GM19455 (cell line): Measurements from ENCODE around the gene GPR87.

Experiments
- ATAC-seq: cut with Tn5 transposase; IDR thresholded peaks from one replicate; pipeline ENCODE4 v1.9.1; 2021; ENCODE audit not compliant: unreplicated experiment

GPR87 gene

GRCh38 chr3:151316267-151316991 is at the start of gene GPR87:
Gene GPR87, minus strand, starts transcription at chr3:151316820. Its CDS starts 16,720 bp downstream, at chr3:151300100.
- no peak for ATAC-seq

GRCh38 chr3:151362751-151363174 is 46.1 kb upstream of the GPR87 start:
- no peak for ATAC-seq

- ATAC-seq: no peak
These were observed 40.8 kb upstream of the GPR87 start for GRCh38 chr3:151357463-151357850.

GRCh38 chr3:151356794-151357462 is 40.3 kb upstream of the GPR87 start:
- no peak for ATAC-seq

GRCh38 chr3:151351648-151352047 is 35.0 kb upstream of the GPR87 start:
- ATAC-seq: peak; percentile 29

GRCh38 chr3:151351219-151351618 is 34.6 kb upstream of the GPR87 start:
- peak; percentile 76 for ATAC-seq

- ATAC-seq: no peak
These were observed 34.0 kb upstream of the GPR87 start for GRCh38 chr3:151350656-151351055.

GRCh38 chr3:151347432-151347831 is 30.8 kb upstream of the GPR87 start:
- ATAC-seq: no peak

GRCh38 chr3:151346292-151346691 is 29.7 kb upstream of the GPR87 start:
- ATAC-seq: no peak

GRCh38 chr3:151345859-151346258 is 29.2 kb upstream of the GPR87 start:
- ATAC-seq: no peak

- ATAC-seq: no peak
These were observed 15.1 kb upstream of the GPR87 start for GRCh38 chr3:151331696-151332095.

GRCh38 chr3:151330899-151331298 is 14.3 kb upstream of the GPR87 start:
- ATAC-seq: no peak

GRCh38 chr3:151330379-151330778 is 13.8 kb upstream of the GPR87 start:
- no peak for ATAC-seq

- ATAC-seq: no peak
These were observed 12.7 kb upstream of the GPR87 start, which contains the start of gene P2RY13 for GRCh38 chr3:151329363-151329762. Gene P2RY13, minus strand, starts transcription at chr3:151329549. Its CDS starts 21 bp downstream, at chr3:151329528.

- no peak for ATAC-seq
These were observed 11.8 kb upstream of the GPR87 start for GRCh38 chr3:151328298-151328995.

GRCh38 chr3:151327571-151328198 is 11.1 kb upstream of the GPR87 start:
- no peak for ATAC-seq

GRCh38 chr3:151322511-151322910 is 5.9 kb upstream of the GPR87 start:
- ATAC-seq: no peak

GRCh38 chr3:151321526-151321925 is 4.9 kb upstream of the GPR87 start:
- no peak for ATAC-seq

- ATAC-seq: no peak
These were observed 3.5 kb upstream of the GPR87 start for GRCh38 chr3:151320131-151320530.

GRCh38 chr3:151319628-151320027 is 3.0 kb upstream of the GPR87 start:
- no peak for ATAC-seq

GRCh38 chr3:151318991-151319390 is 2.4 kb upstream of the GPR87 start:
- ATAC-seq: no peak
